ENCODE data around the gene JMJD6. TPM values are rescaled to one million over a fixed set of nuclear protein-coding genes. Genes with fewer than 3 reads are reported as not detected.

Gene JMJD6
- total and polyA plus RNA-seq, 9 of the 15 experiments (the other 6 are each of a cell fraction or from before 2014, with no cell fraction given): 2.5 to 52.3 (median 36.3) TPM

DNA sequence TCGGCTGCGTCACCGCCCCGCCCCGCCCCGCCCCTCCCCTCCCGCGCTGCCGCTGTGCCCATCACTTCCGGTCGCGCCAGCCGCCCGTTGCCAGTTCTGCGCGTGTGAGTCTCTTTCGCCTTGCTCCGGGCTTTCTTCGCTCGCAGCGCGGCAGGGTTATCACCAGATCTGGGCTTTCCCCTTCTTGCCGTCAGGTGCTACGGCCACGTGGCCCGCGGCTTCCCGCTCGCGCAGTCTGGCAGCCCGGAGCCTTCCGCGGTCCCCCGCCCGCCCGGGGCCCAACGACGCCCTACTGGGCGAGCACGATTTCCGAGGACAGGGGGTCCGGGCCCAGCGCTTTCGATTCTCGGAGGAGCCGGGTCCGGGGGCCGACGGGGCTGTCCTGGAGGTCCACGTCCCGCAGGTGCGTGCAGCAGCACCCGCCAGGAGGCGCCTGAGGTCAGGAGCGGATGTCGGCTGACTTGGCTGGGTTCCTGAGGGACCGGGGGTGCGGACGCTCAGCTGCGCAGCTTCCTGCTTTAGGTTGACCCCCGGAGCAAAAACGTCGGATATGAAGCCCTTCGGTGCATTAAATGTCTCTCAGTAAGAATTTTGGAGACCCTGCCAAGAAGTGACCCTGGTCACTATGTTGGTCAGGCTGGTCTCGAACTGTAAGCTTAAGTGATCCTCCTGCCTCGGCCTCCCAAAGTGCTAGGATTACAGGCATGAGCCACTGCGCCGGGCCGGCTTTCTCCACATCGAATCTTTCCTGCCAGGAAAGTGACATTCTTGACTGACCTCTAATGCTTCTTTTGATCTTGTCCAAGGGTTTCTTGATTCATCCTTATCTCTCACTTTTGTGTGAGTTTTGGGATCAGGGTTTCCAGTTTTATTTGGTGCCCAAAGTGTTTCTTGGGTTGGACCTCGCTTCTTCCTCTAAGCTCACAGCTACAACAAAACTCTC is 641 bp upstream of the JMJD6 start, which contains the start of gene METTL23 (continued):
- TF ChIP-seq FOXP4 (CRISPR knock-in tag; IDR thresholded peaks at IDR 0.05; ENCODE audit: borderline replicate concordance) (no peak), POLR2AphosphoS2 (IDR thresholded peaks at IDR 0.05; ENCODE audit: low read length) (0 out of 2 replicates have a peak, but pooled peaks have one; percentile 36), ZNF609 (CRISPR knock-in tag; IDR thresholded peaks at IDR 0.05; ENCODE audit: borderline replicate concordance) (0 out of 2 replicates have a peak, but pooled peaks have one; percentile 31), PTTG1 (tag; IDR thresholded peaks at IDR 0.05; ENCODE audit: low read depth) (no peak), USF1 (CRISPR knock-in tag; IDR thresholded peaks at IDR 0.05) (peak; percentile 83), CBFA2T2 (conservative IDR thresholded peaks at IDR 0.05) (peak; percentile 28; the same call in 1 of the 2 replicates), BRD4 (IDR thresholded peaks at IDR 0.05) (peak; percentile 64; the same call in 1 of the 2 replicates), YY1 (IDR thresholded peaks at IDR 0.05; ENCODE audit: borderline replicate concordance in 1 of 3, control insufficient read depth in 1 of 3, extremely low read depth in 1 of 3, insufficient read depth in 3 of 3, insufficient read length in 1 of 3, insufficient replicate concordance in 2 of 3, low read depth in 1 of 3, low read length in 2 of 3) (peak in 1 of 3 experiments; percentile 8), SOX6 (IDR thresholded peaks at IDR 0.05) (0 out of 2 replicates have a peak, but pooled peaks have one; percentile 60), PRDM10 (IDR thresholded peaks at IDR 0.05; ENCODE audit: partially characterized antibody) (no peak), RBFOX2 (IDR thresholded peaks at IDR 0.05; ENCODE audit: low read depth, low read length) (peak; percentile 80), BACH1 (tag; IDR thresholded peaks at IDR 0.05) (no peak)
